IPS DF 6.9 (cell line): ENCODE measurements around the gene IRF9.

ENCODE experiments used
- DNase-seq: peaks from one replicate; pipeline ENCODE4 v3.0.0-alpha.2; 2013; ENCODE audit warnings: low read depth, low spot score
- H3K27ac ChIP-seq: one replicate; pipeline ENCODE4 v1.5.1; 2013; ENCODE audit warnings: low read length, control low read depth
- H3K27me3 ChIP-seq: 2 replicates; pipeline ENCODE4 v1.6.1; 2013; ENCODE audit warnings: mild to moderate bottlenecking, low read length; ENCODE audit not compliant: control insufficient read depth, insufficient read depth
- H3K36me3 ChIP-seq: 2 replicates; pipeline ENCODE4 v1.6.1; 2013; ENCODE audit warnings: low read length; ENCODE audit not compliant: control insufficient read depth, insufficient read depth
- H3K4me1 ChIP-seq: 2 replicates; pipeline ENCODE4 v1.6.1; 2013; ENCODE audit warnings: low read length; ENCODE audit not compliant: control insufficient read depth, insufficient read depth
- H3K4me3 ChIP-seq: 2 replicates; pipeline ENCODE4 v1.5.1; 2013; ENCODE audit warnings: mild to moderate bottlenecking, low read length
- H3K9me3 ChIP-seq: 2 replicates; pipeline ENCODE4 v1.6.1; 2013; ENCODE audit warnings: low read length, inconsistent platforms; ENCODE audit not compliant: control insufficient read depth, insufficient read depth
- WGBS: extraction: QIAGEN DNeasy Blood & Tissue Kit; methylation state at CpG from one replicate; pipeline ENCODE4 v1.1.7; 2013; ENCODE audit warnings: mixed read lengths, missing lambda C conversion rate; ENCODE audit not compliant: insufficient read length, insufficient coverage; 5-methylcytosine and 5-hydroxymethylcytosine counted together

Gene IRF9

DNA sequence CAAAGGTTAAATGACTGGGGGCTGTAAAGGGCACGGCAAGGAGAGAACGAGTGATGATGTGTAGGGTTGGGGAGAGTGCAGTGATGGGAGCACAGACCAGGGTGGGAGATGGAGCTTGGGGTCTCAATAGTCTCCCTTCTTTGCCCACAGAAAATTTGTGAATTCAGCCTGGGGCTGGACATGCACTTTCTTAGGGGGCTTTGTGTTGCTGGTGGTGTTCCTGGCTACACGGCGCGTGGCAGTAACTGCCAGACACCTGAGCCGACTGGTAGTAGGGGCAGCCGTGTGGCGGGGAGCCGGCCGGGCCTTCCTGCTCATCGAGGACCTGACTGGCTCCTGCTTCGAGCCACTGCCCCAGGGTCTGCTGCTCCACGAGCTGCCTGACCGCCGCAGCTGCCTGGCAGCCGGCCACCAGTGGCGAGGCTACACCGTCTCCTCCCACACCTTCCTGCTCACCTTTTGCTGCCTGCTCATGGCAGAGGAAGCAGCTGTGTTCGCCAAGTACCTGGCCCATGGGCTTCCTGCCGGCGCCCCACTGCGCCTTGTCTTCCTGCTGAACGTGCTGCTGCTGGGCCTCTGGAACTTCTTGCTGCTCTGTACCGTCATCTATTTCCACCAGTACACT is 28.9 kb upstream of the IRF9 start:
- H3K4me3 ChIP-seq: no peak overlapping the region
- WGBS: no CpG with 5 or more reads among the region's 24 CpGs
- peaks cover 5% of the 10 kb centered on the region for H3K4me1 ChIP-seq
- H3K27ac ChIP-seq: no peak overlapping the region
- no peaks in the 10 kb centered on the region for H3K9me3 ChIP-seq
- no peaks in the 10 kb centered on the region for H3K36me3 ChIP-seq
- DNase-seq: no peak
- H3K27me3 ChIP-seq: no peaks in the 10 kb centered on the region

DNA sequence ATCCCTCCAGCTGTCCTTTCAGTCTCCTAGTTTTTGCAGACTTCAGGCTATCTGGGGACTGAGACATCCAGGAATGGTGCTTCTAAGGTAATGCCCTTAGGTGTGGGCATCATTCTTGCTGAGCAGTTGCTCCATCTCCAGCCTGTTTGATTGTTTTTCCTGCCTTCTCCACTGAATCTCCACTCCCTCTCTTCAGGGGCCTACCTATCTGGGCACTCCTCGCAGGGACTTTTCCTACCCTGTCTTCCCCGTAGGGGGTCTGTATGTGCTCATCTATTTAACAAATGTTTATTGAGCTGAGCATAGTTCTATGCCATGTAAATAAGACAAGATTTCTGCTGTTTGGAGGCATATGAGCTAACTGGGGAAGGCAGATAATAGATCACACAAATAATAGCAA is 28.1 kb upstream of the IRF9 start:
- no peaks in the 10 kb centered on the region for H3K9me3 ChIP-seq
- H3K4me1 ChIP-seq: peaks cover 5% of the 10 kb centered on the region
- no peak overlapping the region for H3K27ac ChIP-seq
- WGBS: no CpG with 5 or more reads among the region's 2 CpGs
- no peaks in the 10 kb centered on the region for H3K27me3 ChIP-seq
- no peaks in the 10 kb centered on the region for H3K36me3 ChIP-seq
- no peak overlapping the region for H3K4me3 ChIP-seq
- DNase-seq: no peak

DNA sequence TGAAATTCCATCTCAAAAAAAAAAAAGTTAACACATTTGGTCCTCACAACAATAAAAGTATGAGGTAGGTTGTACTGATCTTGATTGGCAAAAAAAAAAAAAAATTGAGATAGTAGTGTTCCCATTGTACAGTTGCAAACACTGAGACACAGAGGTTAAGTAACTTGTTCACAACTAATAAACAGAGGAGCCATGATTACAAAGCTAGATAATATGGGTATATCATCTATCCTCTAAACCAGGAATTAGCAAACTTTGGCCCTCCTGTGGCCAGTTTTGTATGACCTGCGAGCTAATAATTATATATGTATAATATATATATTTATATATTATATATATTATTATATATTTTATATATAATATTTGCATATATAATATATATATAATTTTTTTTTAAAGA is 27.3 kb upstream of the IRF9 start:
- WGBS: no CpG with 5 or more reads among the region's 1 CpG
- H3K4me1 ChIP-seq: peaks cover 5% of the 10 kb centered on the region

DNA sequence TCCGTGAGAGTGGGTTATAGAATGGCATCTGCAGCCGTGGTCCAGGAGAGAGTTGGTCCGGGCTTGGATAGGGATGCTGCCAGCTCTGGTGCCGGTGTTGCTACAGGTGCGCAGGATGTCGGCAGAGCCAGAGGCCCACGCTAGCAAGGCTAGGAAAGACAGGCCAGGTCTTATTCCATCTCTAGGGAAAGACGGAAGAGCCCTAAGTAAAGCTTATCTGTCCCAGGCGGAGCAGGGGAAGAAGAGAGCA is 25.6 kb upstream of the IRF9 start:
- WGBS: no CpG with 5 or more reads among the region's 9 CpGs
- no peaks in the 10 kb centered on the region for H3K9me3 ChIP-seq
- peak overlapping the region; percentile 89; the same call in 1 of the 2 replicates for H3K4me3 ChIP-seq
- no peaks in the 10 kb centered on the region for H3K27me3 ChIP-seq
- no peak overlapping the region for H3K27ac ChIP-seq
- no peak for DNase-seq
- peaks cover 5% of the 10 kb centered on the region for H3K4me1 ChIP-seq
- H3K36me3 ChIP-seq: peaks cover 3% of the 10 kb centered on the region

More for the DNA sequence above, 27.3 kb upstream of the IRF9 start:
- no peak for DNase-seq
- no peaks in the 10 kb centered on the region for H3K27me3 ChIP-seq
- no peaks in the 10 kb centered on the region for H3K9me3 ChIP-seq
- H3K27ac ChIP-seq: no peak overlapping the region
- peaks cover 3% of the 10 kb centered on the region; the same call in 1 of the 2 replicates for H3K36me3 ChIP-seq
- H3K4me3 ChIP-seq: no peak overlapping the region

GRCh38 chr14:24135834-24136683 is 25.0 kb upstream of the IRF9 start, which contains the start of gene PSME1:
TSS of gene PSME1 (plus strand) at chr14:24136194. CDS start at chr14:24136263, 69 bp downstream.
- H3K27me3 ChIP-seq: no peaks in the 10 kb centered on the region
- WGBS: no CpG with 5 or more reads among the region's 75 CpGs
- H3K4me1 ChIP-seq: peaks cover 5% of the 10 kb centered on the region
- H3K27ac ChIP-seq: no peak within 1 kb of the TSS
- no peak for DNase-seq
- peaks cover 3% of the 10 kb centered on the region for H3K36me3 ChIP-seq
- no peaks in the 10 kb centered on the region for H3K9me3 ChIP-seq
- H3K4me3 ChIP-seq: peak within 1 kb of the TSS; percentile 89

DNA sequence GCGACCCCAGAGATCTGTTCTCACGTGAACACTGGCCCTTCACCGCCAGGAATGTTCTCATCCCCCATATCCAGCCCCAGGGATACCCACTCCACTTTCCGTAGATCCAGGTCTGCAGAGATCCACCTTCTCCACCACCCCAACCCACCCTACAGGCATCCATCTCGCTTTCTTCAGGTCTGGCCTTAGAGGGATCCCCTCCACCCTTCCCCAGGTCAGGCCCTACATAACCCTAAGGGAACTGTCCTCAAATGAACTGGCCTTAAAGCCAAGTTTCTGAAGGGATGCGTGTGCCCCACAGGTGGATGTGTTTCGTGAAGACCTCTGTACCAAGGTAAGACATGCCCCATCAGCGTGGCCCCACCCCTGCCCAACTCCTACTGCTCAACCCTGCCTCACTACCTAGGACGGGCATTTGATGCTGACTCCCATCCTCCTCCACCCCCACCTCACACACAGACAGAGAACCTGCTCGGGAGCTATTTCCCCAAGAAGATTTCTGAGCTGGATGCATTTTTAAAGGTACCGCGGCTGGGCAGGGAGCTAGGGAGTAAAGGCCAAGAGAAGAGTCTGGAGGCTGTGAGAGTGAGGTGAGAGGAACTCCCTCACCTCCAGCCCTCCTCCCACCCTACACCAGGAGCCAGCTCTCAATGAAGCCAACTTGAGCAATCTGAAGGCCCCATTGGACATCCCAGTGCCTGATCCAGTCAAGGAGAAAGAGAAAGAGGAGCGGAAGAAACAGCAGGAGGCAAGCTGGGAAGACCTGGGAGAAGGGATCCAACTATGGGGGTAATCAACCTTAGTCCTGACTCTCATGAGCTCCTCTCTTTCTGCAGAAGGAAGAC is 24.2 kb upstream of the IRF9 start:
- Histone ChIP-seq H3K36me3 (peaks cover 3% of the 10 kb centered on the region), H3K9me3 (no peaks in the 10 kb centered on the region), H3K4me3 (peak overlapping the region; percentile 89; the same call in 1 of the 2 replicates), H3K4me1 (peaks cover 5% of the 10 kb centered on the region), H3K27ac (no peak overlapping the region), H3K27me3 (no peaks in the 10 kb centered on the region)
- WGBS: no CpG with 5 or more reads among the region's 13 CpGs
- no peak for DNase-seq

DNA sequence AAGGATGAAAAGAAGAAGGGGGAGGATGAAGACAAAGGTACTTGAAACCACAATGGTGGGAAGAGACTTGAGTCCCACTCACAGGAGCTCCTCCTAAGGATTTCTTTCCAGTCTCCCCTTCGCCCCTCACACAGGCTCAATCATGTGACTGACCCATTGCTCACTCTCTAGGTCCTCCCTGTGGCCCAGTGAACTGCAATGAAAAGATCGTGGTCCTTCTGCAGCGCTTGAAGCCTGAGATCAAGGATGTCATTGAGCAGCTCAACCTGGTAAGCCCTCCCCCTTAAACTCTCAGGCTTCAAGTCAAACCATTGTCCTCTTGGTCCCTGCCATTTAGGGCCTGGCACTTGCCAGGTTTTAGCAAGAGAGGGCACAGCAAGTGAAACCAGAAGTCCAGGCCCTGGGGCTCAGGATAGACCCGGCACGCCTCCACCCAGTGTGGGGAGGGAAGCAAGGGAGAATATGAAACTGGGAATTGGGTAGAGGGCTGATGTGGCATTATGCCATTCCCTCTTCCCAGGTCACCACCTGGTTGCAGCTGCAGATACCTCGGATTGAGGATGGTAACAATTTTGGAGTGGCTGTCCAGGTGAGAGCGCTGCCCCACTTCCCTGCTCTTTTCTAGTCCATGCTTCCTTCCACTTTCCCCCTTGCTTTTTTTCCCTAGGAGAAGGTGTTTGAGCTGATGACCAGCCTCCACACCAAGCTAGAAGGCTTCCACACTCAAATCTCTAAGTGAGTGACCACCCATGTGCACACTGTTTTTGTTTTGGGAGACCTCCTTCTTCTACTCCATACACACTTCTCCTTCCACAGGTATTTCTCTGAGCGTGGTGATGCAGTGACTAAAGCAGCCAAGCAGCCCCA is 23.3 kb upstream of the IRF9 start:
- H3K27me3 ChIP-seq: no peaks in the 10 kb centered on the region
- no peak overlapping the region for H3K27ac ChIP-seq
- H3K4me3 ChIP-seq: no peak overlapping the region
- DNase-seq: no peak
- WGBS: no CpG with 5 or more reads among the region's 8 CpGs
- peaks cover 5% of the 10 kb centered on the region for H3K4me1 ChIP-seq
- H3K9me3 ChIP-seq: no peaks in the 10 kb centered on the region
- H3K36me3 ChIP-seq: peaks cover 3% of the 10 kb centered on the region

DNA sequence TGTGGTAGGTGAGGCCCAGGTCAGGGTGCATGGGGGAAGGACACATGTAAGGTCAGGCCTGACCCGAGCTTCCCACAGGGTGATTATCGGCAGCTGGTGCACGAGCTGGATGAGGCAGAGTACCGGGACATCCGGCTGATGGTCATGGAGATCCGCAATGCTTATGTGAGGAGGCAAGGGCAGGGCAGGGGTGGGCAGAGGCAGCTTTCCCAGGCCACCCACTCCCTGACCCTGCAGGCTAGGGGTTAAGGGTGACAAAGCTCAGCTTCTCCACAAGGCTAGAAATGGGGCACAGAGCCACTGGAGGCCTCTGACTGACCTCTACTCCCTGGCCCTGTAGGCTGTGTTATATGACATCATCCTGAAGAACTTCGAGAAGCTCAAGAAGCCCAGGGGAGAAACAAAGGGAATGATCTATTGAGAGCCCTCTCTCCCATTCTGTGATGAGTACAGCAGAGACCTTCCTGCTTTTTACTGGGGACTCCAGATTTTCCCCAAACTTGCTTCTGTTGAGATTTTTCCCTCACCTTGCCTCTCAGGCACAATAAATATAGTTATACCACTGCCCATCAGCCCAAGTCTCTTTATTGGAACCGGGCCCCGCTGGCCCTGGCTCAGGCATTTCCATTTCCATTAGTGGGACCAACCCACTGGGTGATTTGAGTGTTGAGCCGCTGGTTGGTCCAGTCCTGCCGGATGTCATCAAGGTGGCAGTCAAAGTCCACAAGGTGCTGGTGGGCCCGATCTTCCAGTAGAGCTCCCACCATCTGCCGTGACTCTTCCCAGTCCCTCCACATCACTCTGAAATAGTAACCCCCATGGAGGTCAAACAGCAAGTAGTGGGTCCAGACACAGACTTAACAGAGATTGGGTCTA is 22.4 kb upstream of the IRF9 start:
- DNase-seq: no peak
- no peaks in the 10 kb centered on the region for H3K27me3 ChIP-seq
- H3K36me3 ChIP-seq: peaks cover 3% of the 10 kb centered on the region
- H3K4me3 ChIP-seq: no peak overlapping the region
- H3K27ac ChIP-seq: no peak overlapping the region
- no peaks in the 10 kb centered on the region for H3K9me3 ChIP-seq
- H3K4me1 ChIP-seq: peaks cover 5% of the 10 kb centered on the region
- WGBS: no CpG with 5 or more reads among the region's 13 CpGs

- no peak for DNase-seq
- Histone ChIP-seq H3K4me1 (peaks cover 5% of the 10 kb centered on the region), H3K27ac (no peak overlapping the region), H3K4me3 (no peak overlapping the region), H3K27me3 (no peaks in the 10 kb centered on the region), H3K36me3 (peaks cover 3% of the 10 kb centered on the region), H3K9me3 (no peaks in the 10 kb centered on the region)
- no CpG with 5 or more reads among the region's 9 CpGs for WGBS
Measured at GRCh38 chr14:24139272-24139934, 21.7 kb upstream of the IRF9 start.
